HG03575 (cell line): Measurements from ENCODE around the gene PCNT.
"Not testable (repeated sequence)": the region's sequence is repeated elsewhere in the genome, so short reads cannot be mapped to it uniquely, and the experiment has no call there.

ENCODE experiments used
- ATAC-seq: cut with Tn5 transposase; IDR thresholded peaks from one replicate; pipeline ENCODE4 v1.9.1; 2021; ENCODE audit not compliant: unreplicated experiment, insufficient number of reproducible peaks, low FRiP score; ENCODE audit errors: extremely low read depth

PCNT gene

GRCh38 chr21:46393941-46394594, 70.1 kb downstream of the PCNT start:
- ATAC-seq: no peak

- ATAC-seq: no peak
These were observed 70.7 kb downstream of the PCNT start for GRCh38 chr21:46394595-46395104.

DNA sequence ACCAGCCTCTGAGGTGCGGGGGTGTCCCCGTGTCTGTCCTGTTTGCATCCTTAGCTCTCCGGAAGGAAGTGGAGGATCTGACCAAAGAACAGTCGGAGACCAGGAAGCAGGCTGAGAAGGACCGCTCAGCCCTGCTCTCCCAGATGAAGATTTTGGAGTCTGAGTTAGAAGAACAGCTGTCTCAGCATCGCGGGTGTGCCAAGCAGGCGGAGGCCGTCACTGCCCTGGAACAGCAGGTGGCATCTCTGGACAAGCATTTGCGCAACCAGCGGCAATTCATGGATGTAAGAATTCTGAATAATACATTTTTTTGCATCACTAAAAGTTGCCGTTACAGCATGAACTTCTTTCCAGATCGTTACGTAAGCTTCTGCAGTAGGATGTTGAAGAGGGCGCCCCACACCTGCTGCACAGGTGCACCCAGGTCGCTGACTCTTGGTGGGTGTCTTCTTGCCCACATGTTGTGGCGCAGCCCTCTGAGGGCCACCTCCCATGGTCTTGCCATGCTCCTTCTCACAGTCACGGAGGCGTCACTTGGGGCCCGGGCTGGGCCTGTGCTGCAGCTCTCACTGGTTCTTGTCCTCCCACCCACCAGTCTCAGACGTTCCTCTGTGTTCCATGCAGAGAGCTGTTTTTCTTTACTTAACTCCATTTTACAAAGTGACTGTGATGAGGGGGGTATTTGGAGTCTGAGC, 73.4 kb downstream of the PCNT start:
- ATAC-seq: no peak

DNA sequence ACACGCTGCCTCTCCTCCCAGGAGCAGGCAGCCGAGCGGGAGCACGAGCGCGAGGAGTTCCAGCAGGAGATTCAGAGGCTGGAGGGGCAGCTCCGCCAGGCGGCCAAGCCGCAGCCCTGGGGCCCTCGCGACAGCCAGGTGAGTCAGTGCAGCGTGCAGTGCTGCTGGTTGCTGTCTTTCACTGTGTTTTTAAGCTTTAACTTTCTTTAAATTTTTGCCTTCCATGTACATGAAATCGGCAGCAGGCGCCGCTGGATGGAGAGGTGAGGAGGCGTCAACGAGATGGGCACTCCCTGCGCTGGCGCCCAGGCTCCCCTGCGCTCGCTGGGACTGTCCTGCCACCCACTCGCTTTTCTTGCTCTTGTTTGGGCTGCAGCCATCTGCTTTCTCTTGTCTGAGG, 74.0 kb downstream of the PCNT start:
- no peak for ATAC-seq

GRCh38 chr21:46399129-46399528, 75.2 kb downstream of the PCNT start:
- no peak for ATAC-seq

DNA sequence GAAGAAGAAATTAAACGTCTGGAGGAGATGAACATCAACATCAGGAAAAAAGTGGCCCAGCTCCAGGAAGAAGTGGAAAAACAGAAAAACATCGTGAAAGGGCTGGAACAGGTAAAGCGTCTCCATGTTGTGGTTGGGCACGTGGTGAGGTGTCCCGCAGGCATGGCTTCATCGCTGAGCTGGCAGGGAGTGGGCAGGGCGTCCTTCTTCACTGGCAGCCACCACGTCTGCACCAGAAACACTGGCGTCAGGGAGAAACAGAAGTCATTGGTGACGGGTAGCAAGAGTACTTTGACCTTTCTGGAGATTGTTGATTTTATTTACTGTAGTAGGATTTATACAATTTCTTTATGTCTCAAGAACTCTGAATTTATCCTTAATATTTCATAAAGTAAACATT, 75.7 kb downstream of the PCNT start:
- ATAC-seq: no peak

- ATAC-seq: no peak
These were observed 77.4 kb downstream of the PCNT start for GRCh38 chr21:46401186-46401910.

DNA sequence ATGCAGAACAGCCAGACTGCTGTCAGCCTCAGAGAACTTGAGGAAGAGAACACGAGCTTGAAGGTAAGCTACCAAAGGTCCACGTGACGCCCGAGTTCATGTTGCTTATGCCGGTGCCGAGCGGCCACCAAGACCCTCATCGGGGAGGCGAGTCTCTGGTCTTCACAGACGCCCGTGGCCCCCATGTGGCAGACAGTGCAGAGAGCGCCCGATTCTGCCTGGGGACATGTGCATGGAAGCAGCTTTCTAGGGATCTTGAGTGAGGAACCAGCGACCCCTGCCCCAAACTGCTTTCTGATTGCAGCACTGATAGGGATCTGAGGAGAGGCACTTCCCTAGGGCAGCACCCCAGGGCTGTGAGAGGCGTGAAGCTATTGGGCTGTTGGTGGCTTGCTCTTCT, 78.5 kb downstream of the PCNT start:
- no peak for ATAC-seq

GRCh38 chr21:46403234-46403811, 79.4 kb downstream of the PCNT start:
- not testable (repeated sequence) for ATAC-seq

DNA sequence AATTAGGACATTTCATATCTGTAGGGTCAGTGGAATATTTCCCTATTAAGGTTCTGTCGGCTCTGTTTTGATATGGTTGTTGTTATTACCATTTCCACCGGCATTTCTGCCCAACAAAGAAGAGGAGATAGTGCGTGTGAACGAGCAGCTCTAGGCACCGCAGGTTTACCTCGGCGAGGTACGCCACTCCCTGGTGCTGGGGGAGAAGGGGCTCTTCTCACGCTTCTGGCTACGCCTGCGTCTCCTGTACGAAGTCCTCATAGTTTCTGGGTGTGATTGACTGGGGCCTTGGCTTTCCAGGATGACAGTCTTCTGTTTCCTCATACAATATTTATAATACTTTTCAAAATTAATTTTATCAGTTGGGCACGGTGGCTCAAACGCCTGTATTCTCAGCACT, 80.3 kb downstream of the PCNT start:
- ATAC-seq: no peak

- no peak for ATAC-seq
These were observed 82.0 kb downstream of the PCNT start for GRCh38 chr21:46406001-46406400.

DNA sequence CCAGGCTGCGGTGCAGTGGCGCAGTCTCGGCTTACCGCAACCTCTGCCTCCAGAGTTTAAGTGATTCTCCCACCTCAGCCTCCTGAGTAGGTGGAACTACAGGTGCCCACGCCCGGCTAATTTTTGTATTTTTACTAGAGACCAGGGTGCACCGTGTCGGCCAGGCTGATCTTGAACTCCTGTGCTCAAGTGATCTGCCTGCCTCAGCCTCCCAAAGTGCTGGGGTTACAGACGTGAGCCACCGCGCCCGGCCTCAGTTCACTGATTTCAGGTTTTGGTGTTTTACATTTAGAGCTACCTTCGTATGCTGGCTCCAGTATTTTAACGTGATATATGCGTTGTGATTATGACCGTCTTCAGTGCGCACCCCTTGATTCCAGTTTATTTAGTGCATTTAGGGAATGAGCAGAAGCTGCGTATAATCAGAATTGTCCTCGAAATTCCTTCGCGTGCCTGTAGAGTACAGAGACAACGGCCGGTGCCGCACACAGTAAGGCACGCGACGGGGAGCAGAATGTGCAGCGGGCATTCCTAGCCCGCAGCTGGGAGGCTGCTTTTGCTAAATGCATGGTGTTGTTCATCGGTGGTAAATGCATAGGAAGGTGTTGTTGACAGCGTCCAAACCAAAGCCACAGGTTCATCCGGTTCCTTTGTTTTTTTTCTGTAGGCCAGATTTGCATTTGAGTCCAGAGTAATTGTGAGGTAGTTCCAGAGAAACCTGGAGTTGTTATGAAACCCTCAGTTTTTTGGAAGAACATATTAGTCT, 85.9 kb downstream of the PCNT start:
- no peak for ATAC-seq

GRCh38 chr21:46410516-46410915, 86.6 kb downstream of the PCNT start:
- no peak for ATAC-seq

DNA sequence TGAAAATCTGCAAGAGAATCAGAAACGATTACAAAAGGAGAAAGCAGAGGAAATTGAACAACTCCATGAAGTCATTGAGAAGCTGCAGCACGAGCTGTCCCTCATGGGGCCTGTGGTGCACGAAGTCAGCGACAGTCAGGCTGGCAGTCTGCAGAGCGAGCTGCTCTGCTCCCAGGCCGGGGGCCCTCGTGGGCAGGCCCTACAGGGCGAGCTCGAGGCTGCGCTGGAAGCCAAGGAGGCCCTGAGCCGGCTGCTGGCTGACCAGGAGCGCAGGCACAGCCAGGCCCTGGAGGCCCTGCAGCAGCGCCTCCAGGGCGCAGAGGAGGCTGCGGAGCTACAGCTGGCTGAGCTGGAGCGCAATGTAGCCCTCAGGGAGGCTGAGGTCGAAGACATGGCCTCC, 87.3 kb downstream of the PCNT start:
- no peak for ATAC-seq

GRCh38 chr21:46411691-46412090, 87.7 kb downstream of the PCNT start:
- no peak for ATAC-seq

- no peak for ATAC-seq
These were observed 88.8 kb downstream of the PCNT start for GRCh38 chr21:46412521-46413364.

DNA sequence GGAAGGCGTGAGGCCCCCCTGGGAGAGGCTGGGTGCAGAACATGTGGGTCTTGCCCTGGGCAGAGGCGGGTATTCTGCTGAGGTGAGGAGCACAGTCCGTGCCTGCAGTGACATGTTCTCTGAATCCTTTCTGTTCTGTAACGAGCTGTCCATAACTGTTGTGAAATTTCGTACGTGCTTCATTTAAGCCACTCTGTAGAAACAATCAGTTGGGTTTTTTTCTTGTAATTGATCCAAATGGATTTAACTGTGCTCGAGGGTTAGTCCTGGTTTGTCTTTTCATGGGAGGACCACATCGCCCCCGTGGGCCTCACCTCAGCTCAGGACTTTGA, 89.4 kb downstream of the PCNT start:
- no peak for ATAC-seq

- no peak for ATAC-seq
These were observed 91.0 kb downstream of the PCNT start for GRCh38 chr21:46414965-46415275.
